Hypothalamus (tissue), 51 donors: Measurements from ENCODE around the gene DGKG.

Experiments used
- DNase-seq, 51 donors: peaks; one replicate each; lab custom pipeline; 2025; lab: John Stamatoyannopoulos, UW

The DGKG gene

DNA sequence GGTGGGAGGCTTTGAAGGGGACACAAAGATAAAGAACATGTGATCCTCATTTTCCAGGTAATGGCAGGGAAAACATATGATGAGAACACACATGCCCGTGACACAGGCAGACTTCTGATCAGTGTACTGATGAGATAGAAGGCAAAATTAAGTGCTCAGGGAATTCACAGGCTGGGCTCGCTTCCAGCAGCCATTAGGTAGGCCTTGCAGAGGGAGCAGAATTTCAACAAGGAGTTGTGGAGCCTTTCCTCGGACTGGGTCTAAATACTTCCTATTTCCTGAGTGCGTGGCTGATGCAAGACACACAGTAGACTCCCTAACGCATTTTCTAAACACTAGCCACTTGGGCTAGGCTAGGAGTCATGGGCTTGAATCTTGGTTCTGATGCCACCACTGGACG lies 179.2 kb downstream of the DGKG start:
- no peak for DNase-seq

DNA sequence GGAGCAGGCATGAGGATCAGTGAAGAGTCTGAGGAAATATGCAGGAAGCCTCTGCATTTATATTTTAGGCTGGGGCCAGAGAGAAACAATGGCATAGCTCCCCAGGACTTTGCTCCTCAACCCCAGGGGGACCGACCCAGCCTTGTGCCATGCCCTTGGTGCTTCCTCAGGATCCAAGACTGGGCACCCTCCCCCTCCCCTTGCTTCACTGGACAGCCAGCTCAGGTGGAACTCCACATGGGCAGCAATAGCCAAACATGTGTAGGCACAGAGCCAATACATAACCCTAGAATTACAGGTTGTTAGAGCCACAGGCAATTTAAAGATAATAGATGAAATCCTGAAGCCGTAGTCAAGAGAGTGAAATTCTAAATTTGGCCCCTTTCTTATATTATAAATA lies 180.1 kb downstream of the DGKG start:
- DNase-seq, result no peak

DNA sequence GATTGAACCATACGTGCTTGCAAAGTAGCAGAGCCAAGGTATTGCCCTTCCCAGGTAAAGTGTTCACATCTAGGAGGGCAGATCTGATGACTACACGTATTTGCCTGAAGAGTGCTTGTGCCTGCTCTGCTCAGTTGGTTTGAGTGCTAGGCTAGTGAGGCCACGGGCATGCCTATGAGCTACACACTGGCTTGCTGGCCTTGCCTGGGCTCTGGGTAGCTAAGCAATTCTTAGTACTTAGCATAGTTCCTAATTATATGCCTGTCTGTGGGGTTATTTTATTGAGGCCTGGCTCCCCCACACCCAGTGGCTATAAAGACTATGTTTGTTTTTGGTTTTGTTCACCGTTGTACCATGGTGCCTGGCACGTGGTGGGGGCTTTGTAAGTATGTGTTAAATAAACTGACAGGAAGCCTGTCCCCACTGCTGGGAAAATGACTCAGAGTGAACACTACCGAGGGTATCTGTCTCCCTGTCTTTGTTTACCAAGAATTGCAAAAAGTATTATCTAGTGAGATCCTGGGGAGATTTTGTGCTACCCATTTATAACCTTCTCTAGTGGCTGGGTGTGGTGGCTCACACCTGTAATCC lies 181.0 kb downstream of the DGKG start:
- DNase-seq, result no peak

DNA sequence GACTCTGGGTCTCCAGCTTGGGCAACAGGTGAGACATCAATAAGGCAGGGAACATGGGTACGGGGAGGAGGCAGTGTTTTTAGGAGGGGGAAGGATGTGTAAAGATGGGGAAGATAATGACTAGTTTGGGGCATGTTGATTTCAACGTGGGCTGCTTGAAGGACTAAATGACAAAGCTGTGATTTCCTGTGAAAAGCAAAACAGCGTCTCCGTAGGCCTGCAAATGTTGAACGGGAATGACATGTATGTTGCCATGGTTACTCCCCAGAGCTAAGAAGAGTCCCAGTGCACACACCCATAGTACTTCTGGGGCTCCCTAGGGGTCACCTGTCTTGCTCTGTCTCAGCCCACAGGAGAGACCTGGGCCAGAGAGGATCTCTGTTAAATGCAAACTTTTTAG lies 181.9 kb downstream of the DGKG start:
- no peak for DNase-seq

DNA sequence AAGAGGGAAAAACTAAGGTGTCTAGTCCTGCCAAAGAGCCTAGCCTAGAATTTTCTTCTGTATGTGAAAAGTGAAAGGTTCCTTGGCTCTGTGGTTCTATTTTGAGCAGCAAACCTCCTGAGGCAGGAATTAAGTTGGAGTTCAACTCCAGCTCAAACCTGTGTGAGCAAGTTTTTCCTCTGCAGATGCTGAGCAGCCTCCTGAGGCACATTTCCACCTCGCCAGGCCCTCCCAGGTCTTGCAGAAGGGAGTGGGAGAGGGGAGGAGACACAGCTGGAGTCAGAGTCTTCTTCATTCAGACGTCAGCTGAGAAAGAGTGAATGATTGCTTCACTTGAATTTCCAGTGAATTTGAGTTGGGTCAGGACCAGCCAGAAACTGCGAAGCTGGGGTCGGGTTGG lies 183.6 kb downstream of the DGKG start:
- DNase-seq, result no peak

DNA sequence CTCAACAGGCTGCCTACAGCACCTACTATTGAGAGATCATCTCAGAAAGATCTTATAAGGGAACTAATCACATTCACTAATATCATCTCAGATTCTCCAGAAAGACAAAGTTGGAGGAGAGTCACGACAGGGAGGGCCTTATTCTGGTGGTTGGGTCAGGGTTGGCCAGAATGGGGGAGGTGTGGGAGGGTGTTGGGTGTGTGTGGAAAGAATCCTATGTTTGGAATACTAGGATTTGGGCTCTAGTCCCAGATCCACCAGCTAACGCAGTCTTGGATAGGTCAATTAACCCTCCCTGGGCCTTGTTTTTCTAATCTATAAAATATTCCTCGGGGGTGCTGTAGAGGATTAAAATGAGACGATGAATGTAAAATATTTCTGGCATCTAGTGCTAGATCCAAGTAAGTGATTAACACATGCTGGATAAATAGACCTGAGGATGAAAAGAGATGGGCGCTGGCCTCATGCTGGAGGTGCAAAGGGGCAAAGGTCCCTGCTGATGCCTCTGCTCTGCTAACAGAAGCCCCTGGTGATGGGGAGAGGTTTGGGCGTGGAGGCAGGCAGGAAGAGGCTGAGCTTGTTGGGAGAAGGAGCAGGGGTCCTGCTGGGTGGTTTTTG lies 185.6 kb downstream of the DGKG start:
- DNase-seq, result no peak

DNA sequence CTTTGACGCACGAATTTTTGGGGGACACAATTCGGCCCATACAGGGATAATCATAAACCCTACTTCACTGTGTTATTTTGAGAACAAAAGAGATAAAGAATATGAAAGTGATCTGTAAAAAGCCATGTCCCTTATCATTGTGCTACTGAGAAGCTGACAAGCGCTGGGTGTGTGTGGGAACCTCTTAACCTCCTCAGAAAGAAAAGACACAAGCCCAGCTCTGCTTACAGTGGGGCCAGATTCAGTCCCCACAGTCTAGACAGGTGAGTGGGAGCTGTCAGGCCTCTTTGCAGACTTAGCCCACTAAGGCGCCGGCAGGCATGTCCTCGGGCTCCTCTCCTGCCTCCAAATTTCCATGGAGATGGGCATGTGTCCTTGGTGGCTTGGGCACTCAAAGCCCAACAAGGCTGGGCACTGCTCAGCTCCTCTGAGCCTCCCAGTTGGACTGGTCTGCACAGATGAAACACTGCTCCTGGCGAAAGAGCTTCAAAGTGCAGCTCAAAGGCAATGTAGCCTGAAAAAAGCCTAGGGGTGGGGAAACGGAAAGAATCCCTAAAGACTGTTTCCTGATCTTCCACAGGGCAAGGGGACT lies 188.7 kb downstream of the DGKG start:
- no peak for DNase-seq

DNA sequence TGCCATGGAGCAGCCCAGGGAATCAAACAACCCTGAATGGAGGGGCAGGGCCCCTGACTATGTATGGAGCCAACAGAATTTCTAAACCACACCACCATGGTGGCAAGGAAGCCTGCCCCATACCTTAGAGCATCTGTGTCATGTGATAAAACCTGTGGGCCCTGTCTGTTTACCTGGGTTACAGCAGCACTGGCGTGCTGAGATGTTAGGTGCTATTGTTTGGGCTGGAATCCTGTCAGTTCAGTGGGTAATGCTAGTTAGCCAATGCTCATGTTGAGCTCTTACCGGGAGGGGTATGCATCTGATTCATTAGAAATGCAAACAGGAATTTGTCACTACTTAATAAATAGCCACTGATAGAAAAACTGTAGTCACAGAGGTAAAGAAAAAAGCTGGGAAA lies 189.7 kb downstream of the DGKG start:
- no peak for DNase-seq

DNA sequence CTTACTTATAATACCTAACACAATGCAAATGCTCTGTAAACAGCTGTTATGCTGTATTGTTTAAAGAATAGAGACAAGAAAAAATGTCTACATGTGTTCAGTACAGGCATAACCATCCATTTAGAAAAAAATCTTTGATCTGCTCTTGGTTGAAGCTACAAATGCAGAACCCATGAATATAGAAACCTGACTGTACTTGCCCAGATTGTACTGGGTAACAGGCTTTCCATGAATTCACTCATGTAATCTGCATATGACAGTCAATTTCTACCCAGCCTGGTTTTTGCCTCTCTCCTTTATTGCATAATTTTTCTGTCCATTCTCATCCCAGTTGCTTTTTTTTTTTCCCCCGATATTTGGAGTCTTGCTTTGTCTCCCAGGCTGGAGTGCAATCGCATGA lies 190.5 kb downstream of the DGKG start:
- DNase-seq, result no peak

DNA sequence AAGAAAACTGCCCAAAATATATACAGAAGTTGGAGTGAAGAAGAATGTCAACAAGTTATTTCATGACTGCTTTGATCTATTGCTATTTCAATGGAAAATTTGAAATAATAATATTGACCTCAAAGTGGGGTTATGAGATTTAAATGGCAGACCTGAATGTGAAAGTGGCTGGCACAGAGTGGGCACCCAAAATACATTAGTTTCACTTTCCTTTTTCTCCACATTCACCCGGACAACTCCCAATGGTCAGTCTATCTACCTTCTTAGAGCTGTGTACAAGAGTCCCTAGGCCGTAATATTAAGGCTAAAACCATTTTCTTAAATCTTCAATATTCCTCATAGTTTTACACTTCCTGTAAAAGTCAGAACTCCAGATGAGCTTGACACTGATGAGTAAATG lies 191.5 kb downstream of the DGKG start:
- no peak for DNase-seq

DNA sequence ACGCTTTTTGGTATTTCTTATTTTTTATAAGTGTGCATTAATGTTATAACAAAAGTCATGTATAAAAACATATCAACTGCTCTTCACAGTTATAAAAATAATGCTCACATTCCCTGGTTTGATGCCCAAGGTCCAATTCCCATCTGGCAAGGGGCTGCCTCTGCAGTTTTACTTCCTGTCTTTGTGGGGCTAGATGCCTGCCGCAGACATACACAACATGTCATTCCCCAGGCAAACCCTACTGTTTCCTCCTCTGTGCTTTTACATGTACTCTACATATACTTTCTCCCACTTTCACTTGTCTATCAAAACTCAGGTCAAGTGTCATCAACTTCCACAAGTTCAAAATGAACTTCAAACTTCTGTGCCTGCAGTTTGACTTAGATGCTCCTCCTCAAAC lies 192.7 kb downstream of the DGKG start:
- DNase-seq, result peak in 1 of 51 donors; percentile 15

DNA sequence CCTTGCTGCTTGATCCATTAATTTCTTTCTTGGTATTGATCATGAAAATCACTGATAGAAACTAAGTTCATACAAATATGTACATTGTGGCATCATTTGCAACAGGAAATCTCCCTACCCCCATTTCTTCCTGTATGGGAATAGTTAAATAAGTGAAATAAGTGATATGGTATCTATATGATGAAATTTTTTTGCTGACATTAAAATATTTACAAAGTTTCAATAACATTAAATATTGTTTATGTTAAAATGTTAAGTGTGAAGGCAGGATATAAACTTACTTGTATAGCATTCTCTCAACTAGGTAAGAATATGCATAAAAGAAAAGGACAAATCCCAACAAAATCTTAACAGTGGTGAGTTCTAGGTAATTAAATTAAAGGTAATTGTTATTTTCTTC lies 193.1 kb downstream of the DGKG start:
- DNase-seq, result no peak

DNA sequence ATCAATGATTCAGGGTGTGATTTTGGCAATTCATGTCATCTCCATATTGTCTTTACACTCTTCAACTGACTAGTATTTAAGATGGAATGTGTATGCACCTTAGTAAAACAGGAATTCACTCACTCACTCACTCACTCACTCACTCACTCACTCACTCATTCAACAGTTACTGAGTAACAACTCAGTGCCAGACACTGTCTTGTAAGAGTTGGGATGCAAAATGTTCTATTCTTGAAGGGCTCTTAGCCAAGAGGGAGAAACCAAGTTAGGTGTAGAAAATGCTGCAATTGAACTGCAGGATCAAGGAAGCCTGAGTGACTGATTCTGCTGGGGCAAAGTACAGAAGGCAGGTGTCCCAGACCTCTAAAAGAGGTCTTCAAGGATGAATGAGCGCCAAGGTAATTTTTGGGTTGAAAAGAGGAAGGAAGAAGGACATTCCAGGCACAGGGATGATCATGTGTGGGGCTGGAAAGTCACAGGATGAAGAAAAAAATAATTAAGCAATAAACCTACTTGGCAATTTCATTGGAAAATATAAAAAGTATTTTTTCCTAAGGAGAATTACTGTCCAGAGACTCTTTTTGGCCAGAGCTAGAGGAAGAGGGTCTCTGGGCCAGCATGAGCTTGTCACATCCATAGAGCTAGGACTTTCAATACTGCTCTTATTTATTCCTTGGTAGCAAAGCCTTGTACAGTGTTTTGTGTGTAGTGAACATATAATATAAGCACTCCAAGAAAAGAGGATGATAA lies 194.2 kb downstream of the DGKG start:
- no peak for DNase-seq

DNA sequence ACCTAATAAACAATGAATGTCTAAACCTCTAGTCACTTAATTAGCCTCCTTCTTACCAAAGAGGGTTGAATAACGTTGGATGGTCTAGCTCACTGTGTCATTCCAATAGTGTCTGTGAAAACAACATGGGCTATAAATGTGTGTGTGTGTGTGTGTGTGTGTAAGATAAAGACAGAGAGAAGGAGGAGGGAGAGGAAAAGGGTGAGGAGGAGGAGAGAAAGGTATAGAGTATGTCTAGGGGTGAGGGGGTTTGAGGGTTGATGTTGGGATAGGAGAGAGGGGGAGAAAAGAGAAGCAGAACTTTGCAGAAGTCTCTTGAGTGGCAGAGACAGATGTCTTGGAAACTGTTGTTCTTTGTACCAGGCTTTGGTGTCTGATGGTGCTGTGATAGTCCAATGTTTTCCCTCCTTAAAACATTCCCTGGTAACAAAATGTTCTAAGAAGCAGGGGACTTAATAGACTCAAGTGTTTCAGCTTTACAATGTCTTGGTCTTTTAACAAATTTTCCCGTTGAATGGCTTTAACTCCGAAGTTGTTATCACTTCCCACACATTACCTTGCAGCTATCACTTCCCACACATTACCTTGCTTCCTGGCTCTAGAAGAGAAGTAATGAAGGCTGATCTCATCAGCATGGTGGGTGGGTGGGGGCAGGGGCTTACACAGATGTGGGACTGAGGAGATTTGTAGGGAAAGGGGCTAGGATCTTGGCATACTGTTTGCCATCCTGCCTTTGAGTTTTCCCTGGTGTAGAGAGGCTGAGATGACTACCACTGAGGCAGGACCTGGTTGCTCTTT lies 195.3 kb downstream of the DGKG start:
- DNase-seq, result peak in 1 of 51 donors; percentile 41

DNA sequence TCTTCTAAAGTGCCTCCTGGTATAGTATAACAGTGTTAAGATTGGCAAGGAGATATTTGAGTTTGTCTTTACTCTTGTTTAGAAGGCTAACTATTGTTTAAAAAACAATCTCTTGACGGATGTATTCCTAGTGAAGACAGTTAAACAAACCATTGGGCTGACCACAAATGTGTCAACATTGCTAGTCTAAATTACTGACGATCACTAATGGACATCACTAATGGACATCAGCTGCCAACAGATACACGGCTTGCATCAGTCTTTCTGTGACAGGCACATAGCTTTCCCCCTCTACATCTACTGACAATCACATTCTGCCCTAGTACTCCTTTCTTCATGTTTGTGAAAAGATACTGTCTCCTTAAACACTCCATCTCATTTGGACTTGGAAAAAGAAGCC lies 196.0 kb downstream of the DGKG start:
- no peak for DNase-seq

DNA sequence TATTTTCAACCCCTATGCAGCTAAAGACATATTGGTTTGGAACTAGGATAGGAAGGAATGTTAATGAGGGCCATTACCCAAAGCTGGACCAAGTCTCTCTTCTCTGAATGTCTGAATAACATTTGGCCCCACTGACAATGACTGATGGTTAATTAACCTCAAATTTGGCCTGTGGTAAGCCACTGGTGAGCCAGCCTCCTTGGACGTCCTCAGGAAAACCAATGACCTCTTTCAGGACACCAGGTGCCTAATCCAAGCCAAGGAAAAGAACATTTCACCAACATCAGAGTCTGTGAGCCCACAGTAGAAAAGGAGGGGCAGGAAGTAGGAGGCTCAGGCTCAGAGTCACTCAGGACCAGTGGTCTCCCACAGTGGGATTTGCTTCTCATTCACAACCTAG lies 196.7 kb downstream of the DGKG start:
- no peak for DNase-seq

DNA sequence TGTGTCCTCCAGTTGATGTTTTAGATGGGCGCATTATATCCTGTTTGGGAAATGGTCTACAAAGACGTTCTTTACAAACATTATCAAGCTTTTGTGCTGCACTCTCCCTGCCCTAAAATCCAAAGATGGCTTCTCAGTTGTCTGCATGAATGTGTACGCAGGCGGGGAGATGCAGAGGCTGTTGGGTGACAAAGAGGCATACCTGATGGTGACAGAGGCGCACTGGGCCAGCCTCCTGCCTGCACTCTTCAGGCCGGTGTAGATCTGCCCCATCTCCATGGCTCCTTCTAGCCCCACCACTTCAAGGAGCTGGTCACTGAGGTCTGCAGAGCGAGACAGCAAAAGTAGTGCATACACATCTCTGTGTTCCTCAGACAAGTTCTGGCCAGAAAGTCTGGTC lies 197.3 kb downstream of the DGKG start:
- no peak for DNase-seq

DNA sequence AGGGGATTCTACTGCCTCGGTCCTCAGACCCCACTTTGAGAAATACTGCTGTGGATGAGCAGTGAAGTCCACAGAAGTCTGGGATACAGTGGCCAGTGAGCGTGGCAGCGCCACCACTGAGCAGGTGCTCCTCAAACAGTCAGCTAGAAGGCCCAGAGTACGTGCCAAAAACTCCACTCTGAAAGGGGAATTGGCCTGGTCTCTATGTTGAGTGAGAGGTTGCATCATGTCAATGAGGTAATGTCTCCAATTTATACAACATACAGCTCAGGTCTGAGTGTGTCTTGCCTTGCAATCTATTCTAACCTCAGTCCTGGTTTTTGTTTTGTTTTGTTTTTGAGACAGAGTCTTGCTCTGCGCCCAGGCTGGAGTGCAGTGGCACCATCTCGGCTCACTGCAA lies 199.8 kb downstream of the DGKG start:
- no peak for DNase-seq

DNA sequence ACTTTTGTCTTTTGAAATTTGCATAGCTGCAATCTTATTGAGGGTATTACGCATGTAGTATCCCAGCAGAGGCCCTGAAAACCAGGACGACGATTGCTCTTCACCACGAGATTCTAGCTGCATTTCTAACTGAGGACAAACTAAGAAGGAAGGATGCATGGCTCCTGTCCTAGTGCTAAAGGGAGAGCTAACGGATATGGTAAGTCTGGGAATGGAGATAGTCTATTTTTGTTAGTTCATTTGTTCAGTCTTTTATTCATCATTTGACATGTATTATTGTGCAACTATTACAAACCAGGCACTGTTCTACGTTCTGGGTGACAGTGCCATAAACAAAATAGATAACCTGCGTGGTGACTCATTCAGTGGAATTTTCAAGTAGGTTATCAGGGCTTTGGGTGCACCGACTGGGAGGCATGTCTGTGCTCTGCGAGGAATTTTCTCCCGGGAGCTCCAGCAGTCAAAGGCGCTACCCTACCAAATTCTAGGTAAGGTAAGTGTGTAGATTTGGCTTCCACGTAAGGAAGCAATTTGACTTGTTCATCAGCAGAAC lies 201.3 kb downstream of the DGKG start:
- no peak for DNase-seq

DNA sequence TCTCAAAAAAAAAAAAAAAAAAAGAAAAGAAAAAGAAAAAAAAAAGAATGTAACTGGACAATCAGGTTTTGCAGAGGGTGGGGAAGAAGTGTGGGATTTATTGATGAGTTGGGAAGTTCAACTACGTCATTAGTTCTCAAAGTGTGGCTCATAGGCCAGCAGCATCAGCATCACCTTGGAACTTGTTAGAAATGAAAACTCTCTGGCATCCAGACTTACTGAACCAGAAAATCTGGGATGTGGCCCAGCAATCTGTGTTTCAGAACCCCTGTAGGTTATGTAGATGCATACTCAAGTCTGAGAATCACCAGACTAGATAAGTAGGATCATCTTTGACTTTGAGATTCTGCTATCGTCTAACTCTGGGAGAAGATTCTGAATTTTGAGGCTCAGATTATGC lies 207.4 kb downstream of the DGKG start:
- DNase-seq, result no peak

DNA sequence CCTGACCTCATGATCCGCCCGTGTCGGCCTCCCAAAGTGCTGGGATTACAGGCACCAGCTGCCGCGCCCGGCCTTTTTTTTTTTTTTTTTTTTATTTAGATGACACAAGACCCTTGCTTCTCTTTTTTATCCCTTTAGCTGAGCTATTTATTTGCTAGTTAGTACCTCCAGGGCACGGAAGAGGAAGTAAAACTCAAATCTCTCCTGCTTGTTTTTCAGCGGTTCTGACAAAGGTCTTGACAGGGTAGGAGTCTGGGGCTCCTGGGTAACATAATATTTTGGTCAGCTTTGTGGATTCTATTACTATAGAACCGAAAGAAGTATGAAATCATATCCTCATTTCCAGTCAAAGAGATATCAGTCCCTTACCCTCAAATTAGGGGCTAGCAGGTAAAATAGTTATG lies 209.1 kb downstream of the DGKG start:
- no peak for DNase-seq
